Endothelial cell (in vitro differentiated cells): ENCODE data around the gene XYLT1. TPM values are rescaled to one million over a fixed set of nuclear protein-coding genes. Genes with fewer than 3 reads are reported as not detected.

Experiments used
- DNase-seq: peaks from one replicate; pipeline ENCODE4 v3.0.0; 2021; ENCODE audit warnings: low spot score
- H3K27ac Mint-ChIP-seq: one replicate; pipeline ENCODE4 v1.8.0; 2021; ENCODE audit warnings: mixed read lengths, inconsistent platforms; ENCODE audit not compliant: unreplicated experiment
- H3K27me3 Mint-ChIP-seq: one replicate; pipeline ENCODE4 v1.8.0; 2021; ENCODE audit warnings: mild to moderate bottlenecking, moderate library complexity, mixed read lengths, inconsistent platforms; ENCODE audit not compliant: unreplicated experiment
- H3K36me3 Mint-ChIP-seq: one replicate; pipeline ENCODE4 v1.8.0; 2021; ENCODE audit warnings: mild to moderate bottlenecking, low read depth, mixed read lengths, inconsistent platforms; ENCODE audit not compliant: unreplicated experiment
- H3K4me1 Mint-ChIP-seq: one replicate; pipeline ENCODE4 v1.8.0; 2021; ENCODE audit warnings: mild to moderate bottlenecking, mixed read lengths, inconsistent platforms; ENCODE audit not compliant: unreplicated experiment
- H3K4me3 Mint-ChIP-seq: one replicate; pipeline ENCODE4 v1.8.0; 2021; ENCODE audit warnings: mild to moderate bottlenecking, mixed read lengths, inconsistent platforms; ENCODE audit not compliant: unreplicated experiment
- H3K9me3 Mint-ChIP-seq: one replicate; pipeline ENCODE4 v1.8.0; 2021; ENCODE audit warnings: mixed read lengths, inconsistent platforms; ENCODE audit not compliant: unreplicated experiment
- total RNA-seq: library from RNA; stranded (reverse); fragmentation: NEBNext Ultra II Directional; extraction: Animal tissue kit (Norgen Biotek cat#: 25700); gene quantifications from one replicate; pipeline ENCODE4 v1.2.1, GENCODE V29; 2021; ENCODE audit not compliant: unreplicated experiment
- TF ChIP-seq, protein P1 (sequence below): fragments of 200-600 bp; sonication (generic); IDR thresholded peaks from one replicate; pipeline ENCODE4 v1.5.0; 2021; ENCODE audit warnings: antibody characterized with exemption; ENCODE audit not compliant: unreplicated experiment

Gene XYLT1
- total RNA-seq, 1 donor from 2014 or later: 11.1 TPM

DNA sequence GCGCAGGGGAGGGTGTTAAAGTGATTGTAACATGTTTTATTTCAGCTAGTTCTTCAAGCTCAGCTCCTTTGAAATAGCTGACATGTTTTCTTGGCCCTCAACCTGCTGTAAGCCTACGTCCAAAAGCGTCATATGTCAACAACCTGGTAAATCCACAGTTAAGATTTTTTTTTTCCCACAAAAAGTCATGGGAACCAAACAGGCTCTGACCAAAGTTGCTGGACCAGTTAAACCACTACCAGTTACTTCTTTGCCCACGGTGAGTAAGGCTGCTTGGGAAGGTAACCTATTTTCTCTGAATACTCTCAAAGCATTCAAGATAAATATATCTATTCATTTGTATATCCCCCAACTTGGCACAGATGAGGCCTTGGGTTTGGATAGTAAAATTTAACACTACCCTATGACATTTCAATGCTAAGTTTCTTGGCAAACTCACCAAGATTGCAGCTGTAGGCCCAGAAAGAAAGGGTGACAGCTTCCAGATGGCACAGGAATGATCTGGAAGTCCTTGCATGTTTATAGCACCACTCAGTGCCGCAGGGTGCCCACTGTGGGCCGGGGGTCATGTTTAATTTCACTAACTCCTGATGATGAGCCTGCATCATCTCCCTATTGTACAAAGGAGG, 166.2 kb downstream of the XYLT1 start:
- H3K9me3 Mint-ChIP-seq: no peaks in the 10 kb centered on the region
- peaks cover 3% of the 10 kb centered on the region for H3K27me3 Mint-ChIP-seq
- H3K36me3 Mint-ChIP-seq: no peaks in the 10 kb centered on the region
- peaks cover 3% of the 10 kb centered on the region for H3K4me1 Mint-ChIP-seq
- no peak for DNase-seq
- no peak overlapping the region for H3K4me3 Mint-ChIP-seq
- H3K27ac Mint-ChIP-seq: no peak overlapping the region
- TF ChIP-seq, protein P1, sequence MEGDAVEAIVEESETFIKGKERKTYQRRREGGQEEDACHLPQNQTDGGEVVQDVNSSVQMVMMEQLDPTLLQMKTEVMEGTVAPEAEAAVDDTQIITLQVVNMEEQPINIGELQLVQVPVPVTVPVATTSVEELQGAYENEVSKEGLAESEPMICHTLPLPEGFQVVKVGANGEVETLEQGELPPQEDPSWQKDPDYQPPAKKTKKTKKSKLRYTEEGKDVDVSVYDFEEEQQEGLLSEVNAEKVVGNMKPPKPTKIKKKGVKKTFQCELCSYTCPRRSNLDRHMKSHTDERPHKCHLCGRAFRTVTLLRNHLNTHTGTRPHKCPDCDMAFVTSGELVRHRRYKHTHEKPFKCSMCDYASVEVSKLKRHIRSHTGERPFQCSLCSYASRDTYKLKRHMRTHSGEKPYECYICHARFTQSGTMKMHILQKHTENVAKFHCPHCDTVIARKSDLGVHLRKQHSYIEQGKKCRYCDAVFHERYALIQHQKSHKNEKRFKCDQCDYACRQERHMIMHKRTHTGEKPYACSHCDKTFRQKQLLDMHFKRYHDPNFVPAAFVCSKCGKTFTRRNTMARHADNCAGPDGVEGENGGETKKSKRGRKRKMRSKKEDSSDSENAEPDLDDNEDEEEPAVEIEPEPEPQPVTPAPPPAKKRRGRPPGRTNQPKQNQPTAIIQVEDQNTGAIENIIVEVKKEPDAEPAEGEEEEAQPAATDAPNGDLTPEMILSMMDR: no peak

DNA sequence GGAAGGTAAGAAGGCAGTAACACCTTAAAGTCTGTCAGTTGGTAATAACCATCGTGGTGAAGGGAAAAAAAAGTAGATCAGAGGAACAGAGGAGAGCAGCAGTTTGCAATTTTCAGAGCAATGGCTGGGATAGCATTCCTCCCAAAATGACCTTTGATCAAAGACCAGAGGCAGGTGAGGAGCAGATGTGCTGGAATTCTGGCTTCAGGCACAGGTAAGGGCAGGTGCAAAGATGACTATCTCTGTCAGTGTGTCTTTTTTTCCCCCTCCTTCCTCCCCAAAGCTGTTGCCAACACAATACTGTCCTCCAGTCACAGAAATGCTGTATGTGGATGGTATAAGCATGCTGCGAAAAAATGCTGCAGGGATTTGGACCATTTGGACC, 166.7 kb downstream of the XYLT1 start:
- Mint-ChIP-seq H3K4me1 (peaks cover 3% of the 10 kb centered on the region), H3K27ac (no peak overlapping the region), H3K9me3 (no peaks in the 10 kb centered on the region), H3K27me3 (peaks cover 3% of the 10 kb centered on the region), H3K36me3 (no peaks in the 10 kb centered on the region), H3K4me3 (no peak overlapping the region)
- TF ChIP-seq, protein P1: no peak
- DNase-seq: no peak

DNA sequence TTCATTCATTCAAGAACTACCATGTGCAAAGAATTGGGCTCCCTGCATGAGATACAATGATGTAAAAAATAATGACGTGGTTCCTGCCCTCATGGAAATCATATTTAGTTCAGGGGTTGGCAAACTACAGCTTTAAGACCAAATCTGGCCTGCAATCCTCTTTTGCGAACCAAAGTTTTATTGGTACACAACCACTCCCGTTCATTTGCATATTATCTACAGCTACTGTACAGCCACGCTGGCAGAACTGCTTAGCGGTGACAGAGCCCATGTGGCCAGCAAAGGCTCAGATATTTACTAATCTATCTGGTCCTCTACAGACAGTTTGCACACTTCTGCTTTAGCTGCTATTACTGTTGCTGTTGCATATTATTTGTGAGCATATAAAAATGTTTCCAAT, 167.7 kb downstream of the XYLT1 start:
- no peaks in the 10 kb centered on the region for H3K9me3 Mint-ChIP-seq
- TF ChIP-seq, protein P1: no peak
- peaks cover 3% of the 10 kb centered on the region for H3K27me3 Mint-ChIP-seq
- peaks cover 3% of the 10 kb centered on the region for H3K4me1 Mint-ChIP-seq
- H3K4me3 Mint-ChIP-seq: no peak overlapping the region
- no peak overlapping the region for H3K27ac Mint-ChIP-seq
- no peaks in the 10 kb centered on the region for H3K36me3 Mint-ChIP-seq
- no peak for DNase-seq

DNA sequence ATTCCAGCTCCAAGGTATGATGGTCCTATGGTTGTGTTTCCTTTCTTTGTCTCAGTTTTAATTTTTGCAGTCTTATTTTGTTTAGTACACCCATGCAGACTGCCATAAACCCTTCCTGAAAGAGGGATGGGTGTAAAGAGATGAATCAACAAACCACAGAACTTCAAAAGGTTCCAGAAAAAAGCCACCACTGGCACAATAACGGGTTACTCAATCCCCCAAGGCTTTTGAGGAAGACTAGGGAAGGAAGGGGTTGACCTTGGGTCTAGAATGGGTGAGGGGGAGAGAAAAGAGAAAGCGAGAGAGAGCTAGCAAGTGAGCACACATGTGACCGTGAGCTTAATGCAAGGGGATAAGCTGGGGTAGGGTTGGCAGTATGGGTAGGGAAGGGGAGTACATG, 168.1 kb downstream of the XYLT1 start:
- TF ChIP-seq, protein P1: no peak

DNA sequence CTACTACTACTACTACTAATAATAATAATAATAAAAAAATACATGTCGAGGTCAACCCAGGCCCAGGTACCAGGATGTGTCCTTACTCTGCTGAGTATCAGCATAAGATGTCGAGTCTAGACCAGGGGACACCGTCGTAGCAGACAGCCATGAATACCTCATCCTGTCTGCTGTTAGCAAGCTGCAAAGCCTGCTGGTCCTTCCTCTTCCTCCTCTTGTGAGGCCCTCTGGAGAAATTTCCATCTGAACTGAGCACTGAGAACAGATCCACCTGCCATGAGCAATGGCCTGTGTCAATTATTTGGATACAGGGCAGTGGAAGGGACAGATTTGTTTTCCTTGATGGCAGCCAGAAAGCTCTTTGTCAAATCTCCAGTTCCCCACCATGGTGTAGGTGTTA, 168.5 kb downstream of the XYLT1 start:
- Mint-ChIP-seq H3K27me3 (peaks cover 3% of the 10 kb centered on the region), H3K4me1 (peaks cover 3% of the 10 kb centered on the region), H3K36me3 (no peaks in the 10 kb centered on the region), H3K4me3 (no peak overlapping the region), H3K9me3 (no peaks in the 10 kb centered on the region), H3K27ac (no peak overlapping the region)
- TF ChIP-seq, protein P1: no peak
- no peak for DNase-seq

More for the DNA sequence above, 168.1 kb downstream of the XYLT1 start:
- no peak for DNase-seq
- Mint-ChIP-seq H3K27me3 (peaks cover 3% of the 10 kb centered on the region), H3K9me3 (no peaks in the 10 kb centered on the region), H3K4me1 (peaks cover 3% of the 10 kb centered on the region), H3K36me3 (no peaks in the 10 kb centered on the region), H3K4me3 (no peak overlapping the region), H3K27ac (no peak overlapping the region)
